ENCODE data around the gene NUP54.

Gene NUP54

DNA sequence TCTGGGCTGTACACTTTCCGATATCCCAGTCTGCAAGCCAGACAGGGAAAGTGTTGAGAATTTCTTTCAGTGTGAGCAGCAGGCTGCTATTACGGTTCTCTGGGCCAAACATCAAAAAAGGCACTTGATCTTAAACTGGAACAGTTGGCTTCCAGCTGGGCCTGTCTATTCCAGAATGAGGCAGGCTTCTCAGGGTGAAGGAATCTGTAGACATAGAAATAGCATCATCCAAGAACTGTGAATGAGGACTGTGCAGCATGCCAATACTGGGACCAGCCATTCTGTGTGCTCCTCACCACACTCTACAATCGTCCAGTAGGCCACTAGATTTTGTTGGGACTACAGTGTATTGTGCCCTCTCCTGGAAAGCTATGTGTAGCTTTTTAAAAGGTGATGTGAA lies 42.5 kb downstream of the NUP54 start:
- H3K9me3 ChIP-seq: no peaks in the 10 kb centered on the region
- no peak overlapping the region for H3K4me3 ChIP-seq (ENCODE audit: low read depth in 1 of 2, low read length in 1 of 2)
- TF ChIP-seq, protein P1, sequence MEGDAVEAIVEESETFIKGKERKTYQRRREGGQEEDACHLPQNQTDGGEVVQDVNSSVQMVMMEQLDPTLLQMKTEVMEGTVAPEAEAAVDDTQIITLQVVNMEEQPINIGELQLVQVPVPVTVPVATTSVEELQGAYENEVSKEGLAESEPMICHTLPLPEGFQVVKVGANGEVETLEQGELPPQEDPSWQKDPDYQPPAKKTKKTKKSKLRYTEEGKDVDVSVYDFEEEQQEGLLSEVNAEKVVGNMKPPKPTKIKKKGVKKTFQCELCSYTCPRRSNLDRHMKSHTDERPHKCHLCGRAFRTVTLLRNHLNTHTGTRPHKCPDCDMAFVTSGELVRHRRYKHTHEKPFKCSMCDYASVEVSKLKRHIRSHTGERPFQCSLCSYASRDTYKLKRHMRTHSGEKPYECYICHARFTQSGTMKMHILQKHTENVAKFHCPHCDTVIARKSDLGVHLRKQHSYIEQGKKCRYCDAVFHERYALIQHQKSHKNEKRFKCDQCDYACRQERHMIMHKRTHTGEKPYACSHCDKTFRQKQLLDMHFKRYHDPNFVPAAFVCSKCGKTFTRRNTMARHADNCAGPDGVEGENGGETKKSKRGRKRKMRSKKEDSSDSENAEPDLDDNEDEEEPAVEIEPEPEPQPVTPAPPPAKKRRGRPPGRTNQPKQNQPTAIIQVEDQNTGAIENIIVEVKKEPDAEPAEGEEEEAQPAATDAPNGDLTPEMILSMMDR (IDR thresholded peaks at IDR 0.05): no peak
- H3K36me3 ChIP-seq: no peaks in the 10 kb centered on the region
- no peaks in the 10 kb centered on the region for H3K4me1 ChIP-seq (ENCODE audit: control insufficient read depth in 1 of 2, insufficient read depth in 1 of 2, low read depth in 1 of 2, low read length in 1 of 2)
- H3K27ac ChIP-seq: no peak overlapping the region
- H3K27me3 ChIP-seq: no peaks in the 10 kb centered on the region

DNA sequence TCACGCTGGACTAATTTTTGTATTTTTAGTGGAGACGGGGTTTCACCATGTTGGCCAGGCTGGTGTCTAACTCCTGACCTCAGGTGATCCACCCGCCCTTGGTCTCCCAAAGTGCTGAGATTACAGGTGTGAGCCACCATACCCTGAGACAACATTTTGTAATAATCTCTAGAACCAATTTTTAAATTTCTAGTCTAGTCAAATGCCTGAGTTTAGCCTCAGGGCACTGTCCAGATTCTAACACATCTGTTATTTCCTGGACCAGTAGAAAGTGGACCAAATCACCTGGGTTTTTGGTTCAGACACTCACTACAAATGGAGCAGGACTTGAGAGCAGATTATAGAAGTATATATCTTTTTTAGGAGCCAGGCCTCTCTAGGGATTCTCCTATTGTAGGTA lies 52.1 kb downstream of the NUP54 start:
- Histone ChIP-seq H3K27ac (no peak overlapping the region), H3K9me3 (no peaks in the 10 kb centered on the region)
- TF ChIP-seq, protein P1 (IDR thresholded peaks at IDR 0.05): no peak

DNA sequence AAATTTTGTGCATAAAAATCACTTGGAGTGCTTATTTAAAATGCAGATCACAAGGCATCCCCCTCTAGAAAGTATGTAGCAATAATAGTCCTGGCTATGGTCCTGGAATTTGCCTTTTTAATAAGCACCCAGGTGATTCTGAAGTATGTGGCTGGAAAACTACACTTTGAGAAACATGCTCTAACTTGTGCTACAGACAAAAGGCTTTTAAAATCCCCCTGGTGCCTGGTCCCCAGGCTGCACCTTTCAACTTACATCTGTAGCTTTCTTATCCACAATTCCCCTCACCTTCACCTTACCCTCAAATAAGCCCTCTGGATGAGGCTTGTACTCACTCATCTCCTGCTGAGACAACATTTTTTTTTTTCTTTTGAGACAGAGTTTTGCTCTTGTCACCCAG lies 52.6 kb downstream of the NUP54 start:
- Histone ChIP-seq H3K9me3 (no peaks in the 10 kb centered on the region), H3K4me3 (ENCODE audit: low read depth in 1 of 2, low read length in 1 of 2) (no peak overlapping the region), H3K36me3 (no peaks in the 10 kb centered on the region), H3K27me3 (no peaks in the 10 kb centered on the region), H3K27ac (no peak overlapping the region), H3K4me1 (ENCODE audit: control insufficient read depth in 1 of 2, insufficient read depth in 1 of 2, low read depth in 1 of 2, low read length in 1 of 2) (no peaks in the 10 kb centered on the region)
- TF ChIP-seq, protein P1 (IDR thresholded peaks at IDR 0.05): no peak

More for the DNA sequence above, 52.1 kb downstream of the NUP54 start:
- H3K4me3 ChIP-seq (ENCODE audit: low read depth in 1 of 2, low read length in 1 of 2): no peak overlapping the region
- no peaks in the 10 kb centered on the region for H3K27me3 ChIP-seq
- no peaks in the 10 kb centered on the region for H3K4me1 ChIP-seq (ENCODE audit: control insufficient read depth in 1 of 2, insufficient read depth in 1 of 2, low read depth in 1 of 2, low read length in 1 of 2)
- H3K36me3 ChIP-seq: no peaks in the 10 kb centered on the region

DNA sequence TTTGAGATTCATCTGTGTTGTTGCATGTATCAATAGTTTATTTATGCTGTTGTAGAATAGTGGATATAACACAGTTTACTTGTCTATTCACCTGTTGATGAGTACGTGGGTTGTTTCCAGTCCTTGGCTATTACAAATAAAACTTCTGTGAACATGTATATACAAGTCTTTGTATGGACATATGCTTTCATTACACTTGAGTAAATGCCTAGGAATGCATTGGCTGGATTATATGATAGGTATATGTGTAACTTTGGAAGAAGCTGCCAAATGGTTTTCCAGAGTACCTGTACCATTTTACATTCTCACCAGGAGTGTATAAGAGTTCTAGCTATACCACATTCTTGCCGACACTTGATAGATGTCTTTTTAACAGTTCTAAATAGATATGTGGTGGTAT lies 57.1 kb downstream of the NUP54 start:
- Histone ChIP-seq H3K27me3 (no peaks in the 10 kb centered on the region), H3K4me3 (ENCODE audit: low read depth in 1 of 2, low read length in 1 of 2) (no peak overlapping the region), H3K9me3 (no peaks in the 10 kb centered on the region), H3K4me1 (ENCODE audit: control insufficient read depth in 1 of 2, insufficient read depth in 1 of 2, low read depth in 1 of 2, low read length in 1 of 2) (no peaks in the 10 kb centered on the region), H3K27ac (no peak overlapping the region), H3K36me3 (no peaks in the 10 kb centered on the region)
- TF ChIP-seq, protein P1 (IDR thresholded peaks at IDR 0.05): no peak

DNA sequence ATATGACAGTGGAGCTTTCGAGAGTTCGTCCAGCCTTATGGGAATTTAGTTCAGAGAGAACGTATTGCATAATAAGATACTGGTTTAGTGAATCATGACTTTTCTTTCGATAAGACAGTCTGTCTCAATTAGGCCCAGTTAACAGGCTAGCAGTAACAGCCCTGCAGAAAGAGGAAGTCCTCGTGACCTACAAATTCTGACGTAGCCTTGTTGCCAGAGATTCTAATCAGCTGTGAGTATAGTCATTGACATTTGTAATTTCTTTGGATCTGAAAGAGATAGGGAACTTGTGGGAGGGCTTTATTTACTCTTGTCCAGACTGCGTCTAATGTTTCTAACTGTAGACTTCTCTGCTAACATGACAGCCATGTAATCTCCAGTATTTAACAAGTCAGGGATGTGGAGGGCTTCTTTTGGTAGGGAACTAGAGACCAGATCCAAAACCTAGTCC lies 57.9 kb downstream of the NUP54 start:
- H3K4me1 ChIP-seq (ENCODE audit: control insufficient read depth in 1 of 2, insufficient read depth in 1 of 2, low read depth in 1 of 2, low read length in 1 of 2): no peaks in the 10 kb centered on the region
- no peaks in the 10 kb centered on the region for H3K9me3 ChIP-seq
- no peaks in the 10 kb centered on the region for H3K36me3 ChIP-seq
- TF ChIP-seq, protein P1 (IDR thresholded peaks at IDR 0.05): no peak
- no peak overlapping the region for H3K4me3 ChIP-seq (ENCODE audit: low read depth in 1 of 2, low read length in 1 of 2)
- no peaks in the 10 kb centered on the region for H3K27me3 ChIP-seq
- H3K27ac ChIP-seq: no peak overlapping the region

DNA sequence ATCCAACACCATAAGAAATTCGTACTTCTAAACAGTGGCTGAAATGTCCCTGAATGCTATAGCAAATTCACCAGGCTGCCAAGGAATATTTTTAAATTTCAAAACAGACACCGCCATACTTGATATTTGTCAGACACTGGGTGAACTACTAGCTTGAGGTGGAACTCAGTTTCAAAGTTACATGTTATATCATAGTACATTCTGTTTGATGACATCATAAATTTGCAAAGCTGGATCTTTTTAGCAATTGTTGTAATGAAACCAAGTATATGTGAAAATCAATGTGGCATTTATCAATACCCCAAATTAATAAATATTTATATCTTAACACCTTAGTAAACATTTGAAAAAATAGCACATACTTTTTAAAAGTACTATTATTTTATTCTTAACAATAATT lies 59.5 kb downstream of the NUP54 start:
- Histone ChIP-seq H3K27ac (no peak overlapping the region), H3K27me3 (no peaks in the 10 kb centered on the region), H3K4me3 (ENCODE audit: low read depth in 1 of 2, low read length in 1 of 2) (no peak overlapping the region), H3K36me3 (no peaks in the 10 kb centered on the region), H3K4me1 (ENCODE audit: control insufficient read depth in 1 of 2, insufficient read depth in 1 of 2, low read depth in 1 of 2, low read length in 1 of 2) (no peaks in the 10 kb centered on the region), H3K9me3 (no peaks in the 10 kb centered on the region)
- TF ChIP-seq, protein P1 (IDR thresholded peaks at IDR 0.05): no peak
